SU-DHL-6 (cell line): ENCODE results near the gene PNMA5.
"Not testable (repeated sequence)": the region's sequence is repeated elsewhere in the genome, so short reads cannot be mapped to it uniquely, and the experiment has no call there.

Experiments used
- CTCF ChIP-seq: fragments of 200-600 bp; sonication (generic); IDR thresholded peaks from one replicate; pipeline ENCODE4 v1.5.1; 2017; ENCODE audit warnings: antibody characterized with exemption, mild to moderate bottlenecking, low read length, moderate library complexity; ENCODE audit not compliant: insufficient read depth, poor library complexity, severe bottlenecking
- EZH2phosphoT487 ChIP-seq: fragments of 200-600 bp; sonication (generic), shearing (Covaris generic); conservative IDR thresholded peaks from 2 replicates; pipeline ENCODE4 v1.6.1; 2018; ENCODE audit warnings: mild to moderate bottlenecking, antibody characterized with exemption, low read length, moderate library complexity, mixed read lengths

- not testable (repeated sequence) for TF ChIP-seq CTCF, EZH2phosphoT487
These were observed 8.5 kb downstream of the PNMA5 start for GRCh38 chrX:152985383-152985782.
